H9 (cell line): ENCODE results near the gene MLIP. TPM values are rescaled to one million over a fixed set of nuclear protein-coding genes. Genes with fewer than 3 reads are reported as not detected.

Experiments used
- DNase-seq: peaks from one replicate; pipeline ENCODE4 v3.0.0-alpha.2; 2017
- H2AFZ ChIP-seq: one replicate; pipeline ENCODE4 v1.6.1; 2013; ENCODE audit warnings: mild to moderate bottlenecking, low read length, control low read depth, moderate library complexity
- H2AK5ac ChIP-seq: 2 replicates; pipeline ENCODE4 v1.6.1; 2013; ENCODE audit warnings: low read length, control low read depth, mixed read lengths; ENCODE audit not compliant: insufficient read length
- H2BK120ac ChIP-seq: one replicate; pipeline ENCODE4 v1.6.1; 2013; ENCODE audit warnings: low read depth, mild to moderate bottlenecking, low read length, control low read depth, inconsistent platforms; ENCODE audit not compliant: poor library complexity, severe bottlenecking
- H2BK12ac ChIP-seq: 2 replicates; pipeline ENCODE4 v1.6.1; 2013; ENCODE audit warnings: low read length, control low read depth, mixed read lengths, low read depth; ENCODE audit not compliant: insufficient read length
- H2BK15ac ChIP-seq: 2 replicates; pipeline ENCODE4 v1.6.1; 2013; ENCODE audit warnings: low read depth, low read length, control low read depth
- H2BK20ac ChIP-seq: one replicate; pipeline ENCODE4 v1.6.1; 2013; ENCODE audit warnings: low read depth, mild to moderate bottlenecking, low read length, control low read depth, inconsistent platforms; ENCODE audit not compliant: poor library complexity, severe bottlenecking
- H2BK5ac ChIP-seq: 2 replicates; pipeline ENCODE4 v1.6.1; 2013; ENCODE audit warnings: low read length, control low read depth, mixed read lengths; ENCODE audit not compliant: insufficient read length
- H3K14ac ChIP-seq: 2 replicates; pipeline ENCODE4 v1.6.1; 2013; ENCODE audit warnings: low read length, control low read depth; ENCODE audit not compliant: insufficient read depth
- H3K18ac ChIP-seq: 2 replicates; pipeline ENCODE4 v1.6.1; 2013; ENCODE audit warnings: low read depth, mild to moderate bottlenecking, mixed read lengths, low read length, control low read depth; ENCODE audit not compliant: insufficient read length
- H3K23ac ChIP-seq: 2 replicates; pipeline ENCODE4 v1.6.1; 2013; ENCODE audit warnings: low read length, control low read depth, mixed read lengths, low read depth; ENCODE audit not compliant: insufficient read length
- H3K23me2 ChIP-seq: 2 replicates; pipeline ENCODE4 v1.6.1; 2013; ENCODE audit warnings: low read depth, mild to moderate bottlenecking, mixed read lengths, low read length, control low read depth; ENCODE audit not compliant: insufficient read length, poor library complexity, severe bottlenecking
- H3K27ac ChIP-seq: 2 replicates; pipeline ENCODE4 v1.5.1; 2013; ENCODE audit warnings: low read length, control low read depth, mixed read lengths, low read depth; ENCODE audit not compliant: insufficient read length
- H3K27me3 ChIP-seq: 2 replicates; pipeline ENCODE4 v1.6.1; 2013; ENCODE audit warnings: low read length, control low read depth, inconsistent platforms; ENCODE audit not compliant: insufficient read depth
- H3K4ac ChIP-seq: 2 replicates; pipeline ENCODE4 v1.6.1; 2013; ENCODE audit warnings: low read depth, mild to moderate bottlenecking, control low read depth, inconsistent platforms, low read length, moderate library complexity
- H3K4me1 ChIP-seq: 2 replicates; pipeline ENCODE4 v1.6.1; 2013; ENCODE audit warnings: low read length, control low read depth, inconsistent platforms; ENCODE audit not compliant: insufficient read depth
- H3K4me2 ChIP-seq: 2 replicates; pipeline ENCODE4 v1.6.1; 2013; ENCODE audit warnings: low read length, control low read depth, mixed read lengths; ENCODE audit not compliant: insufficient read length, insufficient read depth
- H3K56ac ChIP-seq: 2 replicates; pipeline ENCODE4 v1.6.1; 2013; ENCODE audit warnings: low read depth, mild to moderate bottlenecking, mixed read lengths, low read length, control low read depth; ENCODE audit not compliant: insufficient read length
- H3K79me1 ChIP-seq: 2 replicates; pipeline ENCODE4 v1.6.1; 2013; ENCODE audit warnings: low read depth, mild to moderate bottlenecking, moderate library complexity, low read length, control low read depth, inconsistent platforms; ENCODE audit not compliant: insufficient read depth, poor library complexity, severe bottlenecking
- H3K79me2 ChIP-seq: 2 replicates; pipeline ENCODE4 v1.6.1; 2013; ENCODE audit warnings: low read length, control low read depth, inconsistent platforms; ENCODE audit not compliant: insufficient read depth
- H3K9ac ChIP-seq: 2 replicates; pipeline ENCODE4 v1.6.1; 2013; ENCODE audit warnings: low read length, control low read depth, mixed read lengths; ENCODE audit not compliant: insufficient read length; ENCODE audit errors: extremely low read depth
- H3K9me3 ChIP-seq: one replicate; pipeline ENCODE4 v1.6.1; 2013; ENCODE audit warnings: low read depth, low read length, inconsistent platforms; ENCODE audit not compliant: control insufficient read depth
- H3T11ph ChIP-seq: one replicate; pipeline ENCODE4 v1.6.1; 2013; ENCODE audit warnings: mild to moderate bottlenecking, low read length, control low read depth, inconsistent platforms
- H4K20me1 ChIP-seq: one replicate; pipeline ENCODE4 v1.6.1; 2013; ENCODE audit not compliant: control insufficient read depth, insufficient read length, insufficient read depth
- H4K5ac ChIP-seq: 2 replicates; pipeline ENCODE4 v1.6.1; 2013; ENCODE audit warnings: low read depth, mild to moderate bottlenecking, mixed read lengths, low read length, control low read depth; ENCODE audit not compliant: insufficient read length
- H4K8ac ChIP-seq: replicated peaks from 2 replicates; pipeline ENCODE4 v1.6.1; 2013; ENCODE audit warnings: low read length, control low read depth, mixed read lengths, low read depth; ENCODE audit not compliant: insufficient read length
- H4K91ac ChIP-seq: 2 replicates; pipeline ENCODE4 v1.6.1; 2013; ENCODE audit warnings: low read depth, mild to moderate bottlenecking, moderate library complexity, mixed read lengths, low read length, control low read depth; ENCODE audit not compliant: insufficient read length
- H3K27ac Mint-ChIP-seq, 3 experiments: 2 replicates in 2 of 3; 3 replicates in 1 of 3; pipeline ENCODE4 v1.8.0; 2020 to 2021; ENCODE audit warnings: mixed read lengths in 3 of 3, mild to moderate bottlenecking in 1 of 3, moderate library complexity in 1 of 3
- H3K27me3 Mint-ChIP-seq: 2 replicates; pipeline ENCODE4 v1.8.0; 2021; ENCODE audit warnings: low read depth, mild to moderate bottlenecking, moderate library complexity, mixed read lengths
- H3K36me3 Mint-ChIP-seq, 3 experiments: 2 replicates in 2 of 3; 3 replicates in 1 of 3; pipeline ENCODE4 v1.8.0; 2020 to 2021; ENCODE audit warnings: low read depth in 3 of 3, mixed read lengths in 3 of 3; ENCODE audit not compliant: insufficient read depth in 1 of 3
- H3K4me1 Mint-ChIP-seq, 2 experiments: 2 replicates each; pipeline ENCODE4 v1.8.0; 2020; ENCODE audit warnings: mixed read lengths in 2 of 2
- H3K4me3 Mint-ChIP-seq, 2 experiments: 2 replicates in 1 of 2; 3 replicates in 1 of 2; pipeline ENCODE4 v1.8.0; 2020 to 2021; ENCODE audit warnings: mild to moderate bottlenecking in 2 of 2, mixed read lengths in 2 of 2, moderate library complexity in 1 of 2
- H3K9me3 Mint-ChIP-seq, 2 experiments: 2 replicates in 1 of 2; 3 replicates in 1 of 2; pipeline ENCODE4 v1.8.0; 2020; ENCODE audit warnings: mild to moderate bottlenecking in 2 of 2, mixed read lengths in 2 of 2, moderate library complexity in 1 of 2
- CTCF ChIP-seq: fragments of 200-600 bp; sonication (generic); conservative IDR thresholded peaks from 3 replicates; pipeline ENCODE4 v1.8.0; 2021; ENCODE audit warnings: antibody characterized with exemption, mild to moderate bottlenecking
- WGBS: extraction: QIAGEN DNeasy Blood & Tissue Kit; methylation state at CpG from one replicate; pipeline ENCODE4 v1.1.7; 2013; ENCODE audit warnings: missing lambda C conversion rate, low lambda C conversion rate, mixed read lengths; ENCODE audit not compliant: insufficient read length; ENCODE audit errors: extremely low coverage; 5-methylcytosine and 5-hydroxymethylcytosine counted together
- total RNA-seq: library from RNA; stranded (reverse); gene quantifications from 2 replicates; pipeline ENCODE4 v1.2.1, GENCODE V29; 2021

Gene MLIP
- total RNA-seq, 1 experiment from 2014 or later, result not detected

GRCh38 chr6:54282186-54282585, 170.9 kb downstream of the MLIP start:
- Histone ChIP-seq H3T11ph (no peak overlapping the region), H3K4ac (no peak overlapping the region), H3K79me1 (no peaks in the 10 kb centered on the region), H2AK5ac (no peak overlapping the region), H3K4me2 (no peak overlapping the region), H3K9ac (no peak overlapping the region), H2BK120ac (no peak overlapping the region), H3K18ac (no peak overlapping the region), H2BK5ac (no peak overlapping the region), H4K91ac (no peak overlapping the region), H4K20me1 (no peaks in the 10 kb centered on the region), H3K23ac (no peak overlapping the region), H3K9me3 (no peaks in the 10 kb centered on the region), H3K23me2 (no peaks in the 10 kb centered on the region), H3K56ac (no peak overlapping the region), H3K27ac (no peak overlapping the region), H3K14ac (no peak overlapping the region), H3K27me3 (no peaks in the 10 kb centered on the region), H4K8ac (no peak overlapping the region), H3K4me1 (no peaks in the 10 kb centered on the region), H2AFZ (no peak overlapping the region), H4K5ac (no peak overlapping the region), H2BK20ac (no peak overlapping the region), H2BK12ac (no peak overlapping the region), H2BK15ac (no peak overlapping the region), H3K79me2 (no peaks in the 10 kb centered on the region)
- no peak for DNase-seq
- no peaks in the 10 kb centered on the region for H3K4me1 Mint-ChIP-seq
- WGBS, result no CpG with 5 or more reads among the region's 1 CpG
- H3K27ac Mint-ChIP-seq, result no peak overlapping the region
- no peaks in the 10 kb centered on the region for H3K36me3 Mint-ChIP-seq
- H3K9me3 Mint-ChIP-seq, result no peaks in the 10 kb centered on the region
- no peak overlapping the region for H3K4me3 Mint-ChIP-seq
- no peak for TF ChIP-seq CTCF
- no peaks in the 10 kb centered on the region for H3K27me3 Mint-ChIP-seq
